ENCODE data around the gene MPI. TPM values are rescaled to one million over a fixed set of nuclear protein-coding genes. Genes with fewer than 3 reads are reported as not detected.

Gene MPI
- total and polyA plus RNA-seq, 2 of the 8 experiments (the other 6 are each of a cell fraction or from before 2014, with no cell fraction given): 31.0 to 74.8 TPM

- WGBS, 2 experiments (ENCODE audit: extremely low coverage in 1 of 2, insufficient coverage in 1 of 2, insufficient read length in 1 of 2, insufficient replicate concordance in 2 of 2, low coverage in 1 of 2, low lambda C conversion rate in 2 of 2, missing lambda C conversion rate in 1 of 2): 88% methylated on average over 9 of the region's 9 CpGs; no CpG with 5 or more reads in 1 of the 2 experiments
- Histone ChIP-seq H3K4me1 (replicated peaks in 1 of 4; ENCODE audit: control insufficient read depth in 3 of 4, insufficient read depth in 4 of 4, low read length in 3 of 4) (no peaks in the 10 kb centered on the region), H3K4me3 (ENCODE audit: extremely low read depth in 1 of 4, insufficient read depth in 2 of 4, low read depth in 3 of 4, low read length in 4 of 4) (no peak overlapping the region), H3K23me2 (ENCODE audit: low read depth, low read length) (no peaks in the 10 kb centered on the region), H3K36me3 (ENCODE audit: control insufficient read depth in 2 of 4, insufficient read depth in 4 of 4, low read length in 3 of 4) (peaks cover 7 to 40% (median 21%) of the 10 kb centered on the region in 4 experiments), H2BK15ac (ENCODE audit: low read length) (no peak overlapping the region), H3K79me2 (ENCODE audit: control insufficient read depth in 1 of 2, insufficient read depth in 2 of 2, low read length in 2 of 2) (no peaks in the 10 kb centered on the region), H3K4me2 (ENCODE audit: insufficient read depth in 1 of 2, low read depth in 2 of 2, low read length in 2 of 2) (no peak overlapping the region), H3K27me3 (replicated peaks in 1 of 4; ENCODE audit: control insufficient read depth in 3 of 4, extremely low read depth in 1 of 4, insufficient read depth in 3 of 4, low read length in 3 of 4) (no peaks in the 10 kb centered on the region), H4K91ac (replicated peaks; ENCODE audit: insufficient read length, low read length) (no peak overlapping the region), H2BK5ac (ENCODE audit: low read depth, low read length) (no peak overlapping the region), H3K27ac (ENCODE audit: low read depth, low read length) (no peak overlapping the region), H3K9me3 (ENCODE audit: insufficient read depth in 2 of 2, low read depth in 1 of 2, low read length in 1 of 2) (no peaks in the 10 kb centered on the region), H3K79me1 (ENCODE audit: low read depth, low read length) (no peaks in the 10 kb centered on the region), H4K20me1 (replicated peaks in 1 of 2; ENCODE audit: control insufficient read depth in 1 of 2, insufficient read depth in 2 of 2, low read length in 2 of 2) (peaks cover 0 to 2% of the 10 kb centered on the region in 2 experiments), H3K23ac (ENCODE audit: insufficient read length) (no peak overlapping the region), H4K5ac (ENCODE audit: insufficient read length, low read depth, low read length) (no peak overlapping the region), H3K14ac (ENCODE audit: insufficient read length) (no peak overlapping the region), H3K9ac (replicated peaks in 1 of 4; ENCODE audit: extremely low read depth in 1 of 4, low read depth in 3 of 4, low read length in 3 of 4) (no peak overlapping the region), H2BK20ac (ENCODE audit: low read length) (no peak overlapping the region), H3K4ac (replicated peaks; ENCODE audit: insufficient read length, low read depth, low read length) (no peak overlapping the region), H4K8ac (ENCODE audit: extremely low read depth, insufficient read depth, low read length) (no peak overlapping the region), H2AK5ac (ENCODE audit: low read depth, low read length) (no peak overlapping the region), H2BK120ac (replicated peaks; ENCODE audit: low read depth, low read length) (no peak overlapping the region), H3K56ac (replicated peaks; ENCODE audit: insufficient read length, low read depth, low read length) (no peak overlapping the region), H3K18ac (ENCODE audit: extremely low read depth, low read length) (no peak overlapping the region), H2BK12ac (ENCODE audit: low read depth, low read length) (no peak overlapping the region), H2AFZ (ENCODE audit: low read length) (no peak overlapping the region)
- FAIRE-seq: no peak
- TF ChIP-seq YY1 (IDR thresholded peaks at IDR 0.05; ENCODE audit: low read depth, low read length) (no peak), TEAD4 (IDR thresholded peaks at IDR 0.05; ENCODE audit: low read depth, low read length) (no peak), RFX5 (IDR thresholded peaks at IDR 0.05; ENCODE audit: borderline replicate concordance, low read depth, low read length) (no peak), NANOG (IDR thresholded peaks at IDR 0.05; ENCODE audit: insufficient read depth, low read depth, low read length, poor library complexity, severe bottlenecking) (no peak), EP300 (IDR thresholded peaks at IDR 0.05; ENCODE audit: borderline replicate concordance in 1 of 2, low read depth in 2 of 2, low read length in 2 of 2) (no peak), CBX8 (IDR thresholded peaks at IDR 0.05; ENCODE audit: borderline replicate concordance, low read depth, low read length) (no peak), RBBP5 (IDR thresholded peaks at IDR 0.05; ENCODE audit: borderline replicate concordance, low read depth, low read length) (no peak)
- TF ChIP-seq, protein P1, sequence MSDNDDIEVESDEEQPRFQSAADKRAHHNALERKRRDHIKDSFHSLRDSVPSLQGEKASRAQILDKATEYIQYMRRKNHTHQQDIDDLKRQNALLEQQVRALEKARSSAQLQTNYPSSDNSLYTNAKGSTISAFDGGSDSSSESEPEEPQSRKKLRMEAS (IDR thresholded peaks at IDR 0.05): no peak
- POLR2A ChIA-PET (ENCODE audit: partially characterized antibody): interaction anchor here (0.7 to 10.9 kb wide), 6 partner anchors 9 to 121 kb away, joined by 3 to 84 read pairs (median 4); partner anchors contain the start of gene COX5A
- CTCF ChIA-PET (ENCODE audit: partially characterized antibody): interaction anchor here (0.6 to 4.0 kb wide), 4 partner anchors 11 to 38 kb away, joined by 3 to 26 read pairs (median 4); no protein-coding TSS in a partner anchor
- DNase-seq (ENCODE audit: low read depth in 1 of 2, low spot score in 2 of 2): no peak
These were observed 23.2 kb downstream of the MPI start for GRCh38 chr15:74913041-74913440.
